Keratinocyte (primary cell): ENCODE results near the gene PBX2. TPM values are rescaled to one million over a fixed set of nuclear protein-coding genes. Genes with fewer than 3 reads are reported as not detected.

Source experiments
- DNase-seq: peaks from one replicate; pipeline ENCODE4 v3.0.0-alpha.2; 2011; ENCODE audit warnings: low read depth, missing footprints, low spot score
- FAIRE-seq: peaks from 2 replicates; lab custom pipeline; 2011; peaks lifted over from hg19 to GRCh38; lab: Jason Lieb, UNC
- H2AFZ ChIP-seq: 2 replicates; pipeline ENCODE4 v1.6.0; 2012; ENCODE audit warnings: low read length, control low read depth, inconsistent platforms; ENCODE audit not compliant: control insufficient read depth
- H3K27ac ChIP-seq: 2 replicates; pipeline ENCODE4 v1.5.1; 2011; ENCODE audit warnings: low read length; ENCODE audit not compliant: control insufficient read depth, insufficient read depth
- H3K27me3 ChIP-seq: 3 replicates; pipeline ENCODE4 v1.6.0; 2011; ENCODE audit warnings: low read length; ENCODE audit not compliant: control insufficient read depth, insufficient read depth; ENCODE audit errors: extremely low read depth
- H3K36me3 ChIP-seq, 2 experiments: 2 replicates in 1 of 2; 3 replicates in 1 of 2; pipeline ENCODE4 v1.5.1; 2011; ENCODE audit warnings: low read length in 2 of 2, mild to moderate bottlenecking in 1 of 2; ENCODE audit not compliant: control insufficient read depth in 2 of 2, insufficient read depth in 2 of 2; ENCODE audit errors: extremely low read depth in 1 of 2
- H3K4me1 ChIP-seq: 3 replicates; pipeline ENCODE4 v1.5.1; 2011; ENCODE audit warnings: low read length; ENCODE audit not compliant: control insufficient read depth, insufficient read depth; ENCODE audit errors: extremely low read depth
- H3K4me2 ChIP-seq: 3 replicates; pipeline ENCODE4 v1.6.0; 2011; ENCODE audit warnings: low read depth, low read length; ENCODE audit not compliant: control insufficient read depth, insufficient read depth; ENCODE audit errors: extremely low read depth
- H3K4me3 ChIP-seq, 3 experiments: fragments of 200-600 bp in 1 of 3; sonication (generic) in 1 of 3; 2 replicates in 2 of 3; 3 replicates in 1 of 3; pipeline ENCODE4 v1.5.1; 2011 to 2016; ENCODE audit warnings: low read length in 3 of 3, mild to moderate bottlenecking in 3 of 3, control low read depth in 2 of 3, inconsistent platforms in 1 of 3, low read depth in 1 of 3, mixed read lengths in 1 of 3, mixed run types in 1 of 3, moderate library complexity in 1 of 3; ENCODE audit not compliant: control insufficient read depth in 2 of 3, insufficient read depth in 2 of 3; ENCODE audit errors: extremely low read depth in 1 of 3
- H3K79me2 ChIP-seq: 2 replicates; pipeline ENCODE4 v1.6.0; 2012; ENCODE audit warnings: low read length; ENCODE audit not compliant: control insufficient read depth, insufficient read depth
- H3K9ac ChIP-seq: 3 replicates; pipeline ENCODE4 v1.6.0; 2011; ENCODE audit warnings: low read length; ENCODE audit not compliant: control insufficient read depth, insufficient read depth; ENCODE audit errors: extremely low read depth
- H3K9me1 ChIP-seq: 3 replicates; pipeline ENCODE4 v1.6.0; 2011; ENCODE audit warnings: low read length; ENCODE audit not compliant: control insufficient read depth, insufficient read depth; ENCODE audit errors: extremely low read depth
- H3K9me3 ChIP-seq: 2 replicates; pipeline ENCODE4 v1.5.1; 2012; ENCODE audit warnings: low read depth, low read length; ENCODE audit not compliant: control insufficient read depth
- H4K20me1 ChIP-seq: 3 replicates; pipeline ENCODE4 v1.6.0; 2011; ENCODE audit warnings: low read length; ENCODE audit not compliant: control insufficient read depth, insufficient read depth; ENCODE audit errors: extremely low read depth
- EZH2 ChIP-seq: IDR thresholded peaks from one replicate; pipeline ENCODE4 v1.6.1; 2012; ENCODE audit warnings: inconsistent platforms, mild to moderate bottlenecking, low read length, moderate library complexity
- dilution Hi-C: fragments of 300-500 bp; cut with MboI; formaldehyde crosslinking; loops from one replicate; pipeline ENCODE4 v1.7.0; 2020; ENCODE audit warnings: low sequenced_read_pairs; ENCODE audit not compliant: extremely low pct_ligation_motif_present
- polyA plus RNA-seq, 5 experiments: library from polyadenylated mRNA; depleted of rRNA in 3 of 5; stranded (reverse) in 3 of 5; stranded (forward) in 1 of 5; unstranded in 1 of 5; fragments of >200 nt; gene quantifications; 1 replicate in 1 of 5; 2 replicates in 3 of 5; 3 replicates in 1 of 5; pipeline versions ENCODE4 v1.2.1 to v1.2.3, GENCODE V29; 2011 to 2012; ENCODE audit warnings: missing spikeins in 2 of 5, low read depth in 1 of 5, low replicate concordance in 1 of 5
- TF ChIP-seq, protein P1 (sequence below), 3 experiments: IDR thresholded peaks in 1 of 3; conservative IDR thresholded peaks in 1 of 3; optimal IDR thresholded peaks in 1 of 3; 2 replicates in 2 of 3; 3 replicates in 1 of 3; pipeline versions ENCODE3 to v1.5.1; 2011; ENCODE audit warnings: low read length in 3 of 3, mild to moderate bottlenecking in 3 of 3, moderate library complexity in 2 of 3, control low read depth in 1 of 3, inconsistent platforms in 1 of 3; ENCODE audit not compliant: insufficient read depth in 2 of 3; ENCODE audit errors: extremely low read depth in 1 of 3

PBX2 gene
- polyA plus RNA-seq, 1 donor (not counting 4 experiments of a cell fraction or from before 2014, with no cell fraction given): 43.5 TPM

DNA sequence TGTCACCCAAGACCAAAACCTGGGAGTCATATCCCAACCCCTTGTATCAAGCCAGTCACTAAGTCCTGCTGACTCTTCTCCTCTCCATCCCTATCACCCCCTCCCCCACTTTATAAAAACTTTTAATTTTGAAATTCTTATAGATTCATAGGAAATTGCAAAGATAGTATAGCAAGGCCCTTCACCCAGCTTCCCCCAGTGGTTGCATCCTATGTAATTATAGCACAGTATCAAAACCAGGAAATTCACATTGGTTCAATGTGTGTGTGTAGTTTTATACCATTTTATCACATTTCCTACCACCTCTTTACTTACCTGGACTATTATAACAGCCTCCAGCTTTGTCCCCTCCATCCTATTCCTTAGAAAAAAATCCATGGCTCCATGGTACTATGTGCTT is 31.9 kb downstream of the PBX2 start:
- Histone ChIP-seq H3K27me3 (no peaks in the 10 kb centered on the region), H3K36me3 (peaks cover 7 to 15% of the 10 kb centered on the region in 2 experiments), H3K4me3 (no peak overlapping the region), H4K20me1 (no peaks in the 10 kb centered on the region), H3K79me2 (peaks cover 2% of the 10 kb centered on the region), H3K4me1 (peaks cover 11% of the 10 kb centered on the region), H3K4me2 (no peak overlapping the region), H3K27ac (no peak overlapping the region), H3K9me3 (no peaks in the 10 kb centered on the region), H2AFZ (no peak overlapping the region), H3K9ac (no peak overlapping the region), H3K9me1 (no peaks in the 10 kb centered on the region)
- DNase-seq (no peak), FAIRE-seq (no peak)
- TF ChIP-seq EZH2: no peak
- dilution Hi-C loops: no loop called here

DNA sequence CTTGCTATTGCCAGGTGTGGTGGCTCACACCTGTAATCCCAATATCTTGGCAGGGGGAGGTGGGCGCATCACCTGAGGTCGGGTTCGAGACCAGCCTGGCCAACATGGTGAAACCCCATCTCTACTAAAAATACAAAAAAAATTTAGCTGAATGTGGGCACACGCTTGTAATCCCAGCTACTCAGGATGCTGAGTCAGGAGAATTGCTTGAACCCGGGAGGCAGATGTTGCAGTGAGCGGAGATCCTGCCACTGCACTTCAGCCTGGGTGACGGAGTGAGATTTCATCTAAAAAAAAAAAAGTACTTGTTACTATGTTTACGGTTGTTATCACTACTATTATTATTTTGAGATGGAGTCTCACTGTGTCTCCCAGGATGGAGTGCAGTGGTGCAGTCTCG is 33.1 kb downstream of the PBX2 start:
- Histone ChIP-seq H3K9me1 (no peaks in the 10 kb centered on the region), H3K4me3 (no peak overlapping the region), H3K27ac (no peak overlapping the region), H3K36me3 (peaks cover 3 to 15% of the 10 kb centered on the region in 2 experiments), H4K20me1 (no peaks in the 10 kb centered on the region), H3K79me2 (peaks cover 2% of the 10 kb centered on the region), H3K27me3 (no peaks in the 10 kb centered on the region), H3K9me3 (no peaks in the 10 kb centered on the region), H3K4me2 (no peak overlapping the region), H2AFZ (no peak overlapping the region), H3K9ac (no peak overlapping the region), H3K4me1 (peaks cover 20% of the 10 kb centered on the region)
- FAIRE-seq: no peak
- DNase-seq: no peak
- dilution Hi-C loops: no loop called here
- TF ChIP-seq EZH2: no peak

DNA sequence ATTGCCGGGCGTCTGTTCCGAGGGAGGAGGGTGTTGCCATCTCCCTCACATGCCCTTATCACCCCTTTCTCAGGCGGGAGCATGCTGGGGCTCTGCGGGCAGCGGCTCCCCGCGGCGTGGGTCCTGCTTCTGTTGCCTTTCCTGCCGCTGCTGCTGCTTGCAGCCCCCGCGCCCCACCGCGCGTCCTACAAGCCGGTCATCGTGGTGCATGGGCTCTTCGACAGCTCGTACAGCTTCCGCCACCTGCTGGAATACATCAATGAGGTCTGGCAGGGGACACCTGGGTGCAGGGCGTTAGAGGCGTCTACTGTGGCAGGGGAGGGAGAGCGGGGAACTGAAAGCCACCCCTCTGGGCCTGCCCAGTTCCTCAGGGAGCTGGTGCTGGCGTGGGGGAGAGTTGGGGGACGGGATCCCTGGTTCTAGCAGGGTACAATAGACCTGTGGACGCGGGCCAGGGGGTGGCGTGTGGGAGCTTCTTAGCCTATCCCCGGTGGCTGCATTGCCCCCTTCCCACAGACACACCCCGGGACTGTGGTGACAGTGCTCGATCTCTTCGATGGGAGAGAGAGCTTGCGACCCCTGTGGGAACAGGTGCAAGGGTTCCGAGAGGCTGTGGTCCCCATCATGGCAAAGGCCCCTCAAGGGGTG is 35.4 kb downstream of the PBX2 start:
- Histone ChIP-seq H3K27me3 (no peaks in the 10 kb centered on the region), H3K27ac (peak overlapping the region; percentile 81), H3K4me1 (peaks cover 20% of the 10 kb centered on the region), H3K4me2 (peak overlapping the region; percentile 99), H2AFZ (peak overlapping the region; percentile 97), H3K36me3 (peaks cover 3 to 15% of the 10 kb centered on the region in 2 experiments), H3K4me3 (peak overlapping the region; percentile 71 to 99 (median 96)), H3K79me2 (peaks cover 2% of the 10 kb centered on the region), H3K9me1 (no peaks in the 10 kb centered on the region), H4K20me1 (no peaks in the 10 kb centered on the region), H3K9me3 (no peaks in the 10 kb centered on the region), H3K9ac (peak overlapping the region; percentile 92)
- TF ChIP-seq, protein P1, sequence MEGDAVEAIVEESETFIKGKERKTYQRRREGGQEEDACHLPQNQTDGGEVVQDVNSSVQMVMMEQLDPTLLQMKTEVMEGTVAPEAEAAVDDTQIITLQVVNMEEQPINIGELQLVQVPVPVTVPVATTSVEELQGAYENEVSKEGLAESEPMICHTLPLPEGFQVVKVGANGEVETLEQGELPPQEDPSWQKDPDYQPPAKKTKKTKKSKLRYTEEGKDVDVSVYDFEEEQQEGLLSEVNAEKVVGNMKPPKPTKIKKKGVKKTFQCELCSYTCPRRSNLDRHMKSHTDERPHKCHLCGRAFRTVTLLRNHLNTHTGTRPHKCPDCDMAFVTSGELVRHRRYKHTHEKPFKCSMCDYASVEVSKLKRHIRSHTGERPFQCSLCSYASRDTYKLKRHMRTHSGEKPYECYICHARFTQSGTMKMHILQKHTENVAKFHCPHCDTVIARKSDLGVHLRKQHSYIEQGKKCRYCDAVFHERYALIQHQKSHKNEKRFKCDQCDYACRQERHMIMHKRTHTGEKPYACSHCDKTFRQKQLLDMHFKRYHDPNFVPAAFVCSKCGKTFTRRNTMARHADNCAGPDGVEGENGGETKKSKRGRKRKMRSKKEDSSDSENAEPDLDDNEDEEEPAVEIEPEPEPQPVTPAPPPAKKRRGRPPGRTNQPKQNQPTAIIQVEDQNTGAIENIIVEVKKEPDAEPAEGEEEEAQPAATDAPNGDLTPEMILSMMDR (optimal IDR thresholded peaks at IDR 0.05 in 1 of 3, IDR thresholded peaks at IDR 0.05 in 1 of 3, conservative IDR thresholded peaks at IDR 0.05 in 1 of 3; ENCODE audit: extremely low read depth in 1 of 3, insufficient read depth in 2 of 3, low read length in 3 of 3): peak; percentile 57 to 84 (median 74)
- TF ChIP-seq EZH2: no peak
- FAIRE-seq (no peak), DNase-seq (no peak)
- dilution Hi-C loops: no loop called here
